PFSK-1 (cell line): ENCODE results near the gene LHX4.

Experiments used
- FOXP2 ChIP-seq: optimal IDR thresholded peaks from 2 replicates; pipeline ENCODE3; 2011; ENCODE audit warnings: borderline replicate concordance, control low read depth, inconsistent platforms; ENCODE audit not compliant: insufficient read depth; ENCODE audit errors: extremely low read length, extremely low read depth
- POLR2AphosphoS5 ChIP-seq: IDR thresholded peaks from 2 replicates; pipeline ENCODE4 v1.6.1; 2012; ENCODE audit warnings: low read depth, mild to moderate bottlenecking, control low read depth, low read length, moderate library complexity
- REST ChIP-seq, 2 experiments: IDR thresholded peaks; 2 replicates each; pipeline versions ENCODE4 v1.6.1 to v1.8.0; 2011 to 2012; ENCODE audit warnings: low read depth in 2 of 2, low read length in 2 of 2, control low read depth in 1 of 2, inconsistent platforms in 1 of 2, mild to moderate bottlenecking in 1 of 2, moderate library complexity in 1 of 2; ENCODE audit not compliant: insufficient read depth in 1 of 2
- SIN3A ChIP-seq: IDR thresholded peaks from 2 replicates; pipeline ENCODE4 v1.6.1; 2012; ENCODE audit warnings: mild to moderate bottlenecking, low read length, moderate library complexity, borderline replicate concordance; ENCODE audit not compliant: insufficient read depth
- TAF1 ChIP-seq: IDR thresholded peaks from 2 replicates; pipeline ENCODE4 v1.6.1; 2012; ENCODE audit warnings: low read length, control low read depth, borderline replicate concordance; ENCODE audit not compliant: insufficient read depth

The LHX4 gene

GRCh38 chr1:180192172-180192571, 37.9 kb upstream of the LHX4 start:
- no peak for TF ChIP-seq TAF1
- TF ChIP-seq POLR2AphosphoS5 = no peak
- no peak for TF ChIP-seq REST (IDR thresholded peaks at IDR 0.05; ENCODE audit: insufficient read depth in 1 of 2, low read depth in 2 of 2, low read length in 2 of 2)
- no peak for TF ChIP-seq FOXP2
- no peak for TF ChIP-seq SIN3A

GRCh38 chr1:180193141-180194047, 36.7 kb upstream of the LHX4 start:
- TF ChIP-seq TAF1 (no peak), REST (IDR thresholded peaks at IDR 0.05; ENCODE audit: insufficient read depth in 1 of 2, low read depth in 2 of 2, low read length in 2 of 2) (no peak), SIN3A (no peak), FOXP2 (no peak), POLR2AphosphoS5 (no peak)

- no peak for TF ChIP-seq FOXP2
- TF ChIP-seq TAF1 = no peak
- no peak for TF ChIP-seq SIN3A
- TF ChIP-seq POLR2AphosphoS5 = no peak
- no peak for TF ChIP-seq REST (IDR thresholded peaks at IDR 0.05; ENCODE audit: insufficient read depth in 1 of 2, low read depth in 2 of 2, low read length in 2 of 2)
Measured at GRCh38 chr1:180194048-180194425, 36.0 kb upstream of the LHX4 start.

- no peak for TF ChIP-seq POLR2AphosphoS5
- no peak for TF ChIP-seq FOXP2
- no peak for TF ChIP-seq TAF1
- no peak for TF ChIP-seq REST (IDR thresholded peaks at IDR 0.05; ENCODE audit: insufficient read depth in 1 of 2, low read depth in 2 of 2, low read length in 2 of 2)
- TF ChIP-seq SIN3A = no peak
Measured at GRCh38 chr1:180194546-180195207, 35.4 kb upstream of the LHX4 start.
